G401.6 (cell line): ENCODE measurements around the gene ANKRD28.
A peak's percentile ranks its signal among the peaks of the same experiment; 100 is the strongest.
"Not testable (repeated sequence)": the region's sequence is repeated elsewhere in the genome, so short reads cannot be mapped to it uniquely, and the experiment has no call there.

Experiments used
- FAIRE-seq: peaks from 2 replicates; lab custom pipeline; 2012; peaks lifted over from hg19 to GRCh38; lab: Jason Lieb, UNC

The ANKRD28 gene

DNA sequence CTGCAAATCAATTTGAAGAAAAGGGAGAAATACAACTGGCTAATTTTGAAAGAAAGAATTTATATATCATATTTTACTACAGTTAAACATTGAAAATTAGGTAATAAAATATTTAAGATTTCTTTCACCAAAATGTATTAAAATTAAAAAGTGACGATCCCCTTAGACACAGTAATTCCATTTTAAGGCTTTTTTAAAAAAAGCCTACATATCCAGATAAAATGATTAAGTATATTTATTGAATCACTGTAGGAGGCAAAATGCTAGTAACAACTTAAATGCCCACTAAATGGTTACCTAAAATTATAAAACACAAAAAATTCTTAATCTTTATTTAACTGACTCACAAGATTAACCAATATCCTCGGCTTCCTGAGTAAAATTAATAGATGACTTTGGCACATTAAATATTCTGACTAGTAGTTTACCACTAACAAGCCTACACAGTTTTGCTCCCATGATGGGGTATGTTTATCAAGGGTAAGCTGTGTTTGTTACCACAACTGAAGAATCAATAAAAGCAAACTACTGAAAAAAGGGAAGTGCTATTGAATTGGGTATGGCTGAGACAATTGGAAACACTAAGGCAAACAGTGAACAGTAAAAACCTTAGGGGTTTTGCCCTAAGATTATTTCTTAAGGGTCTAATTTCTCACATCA is 28.4 kb downstream of the ANKRD28 start:
- peak; percentile 80 for FAIRE-seq

DNA sequence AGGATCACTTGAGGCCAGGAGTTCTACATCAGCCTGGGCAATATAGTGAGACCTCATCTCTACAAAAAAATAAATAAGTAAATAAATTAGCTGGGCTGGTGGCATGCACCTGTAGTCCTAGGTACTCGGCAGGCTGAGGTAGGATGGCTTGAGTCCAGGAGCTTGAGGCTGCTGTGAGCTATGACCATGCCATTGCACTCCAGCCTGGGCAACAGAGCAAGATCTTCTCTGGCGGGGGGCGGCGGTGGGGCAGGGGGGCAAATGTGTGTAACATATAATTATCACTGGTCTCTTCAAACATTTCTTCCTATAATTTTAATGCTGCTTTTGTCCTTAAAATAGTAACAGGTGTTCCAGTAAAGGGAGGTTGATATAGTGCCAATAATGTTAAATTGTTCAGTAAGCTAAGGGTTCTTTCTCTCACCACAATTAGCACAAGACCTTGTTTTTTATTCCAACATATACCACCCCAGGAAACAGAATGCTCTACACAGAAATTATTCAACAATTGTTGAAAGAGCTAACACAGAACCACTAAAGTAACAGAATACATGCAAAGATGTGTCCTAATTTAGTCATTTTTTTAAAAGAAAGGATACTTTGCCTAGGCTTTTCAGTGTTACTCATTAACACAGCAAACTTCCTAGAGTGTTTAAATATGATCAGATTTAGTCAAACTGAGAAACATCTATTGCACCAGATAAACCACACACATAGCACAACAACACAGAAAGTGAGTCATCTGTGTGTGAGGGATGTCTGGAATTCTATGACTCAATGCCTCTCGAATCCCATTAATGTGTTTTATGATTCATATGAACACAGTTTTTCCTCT is 29.1 kb downstream of the ANKRD28 start:
- FAIRE-seq: no peak

DNA sequence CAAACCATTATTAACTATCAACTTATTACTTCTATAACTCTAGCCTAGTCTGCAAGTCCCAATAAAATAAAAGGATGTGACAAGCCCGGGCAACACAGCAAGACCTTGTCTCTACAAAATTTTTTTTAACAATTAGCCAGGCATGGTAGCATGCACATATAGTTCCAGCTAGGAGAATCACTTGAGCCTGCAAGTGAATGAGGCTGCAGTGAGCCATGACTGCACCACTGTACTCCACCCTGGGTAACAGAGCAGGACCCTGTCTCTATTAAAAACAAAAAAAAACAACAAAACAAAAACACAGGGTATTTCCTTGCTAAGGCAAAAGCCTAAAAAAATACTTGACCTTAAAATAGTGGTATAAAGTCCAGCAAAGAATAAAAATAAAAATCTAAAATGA is 31.4 kb downstream of the ANKRD28 start:
- FAIRE-seq: no peak

DNA sequence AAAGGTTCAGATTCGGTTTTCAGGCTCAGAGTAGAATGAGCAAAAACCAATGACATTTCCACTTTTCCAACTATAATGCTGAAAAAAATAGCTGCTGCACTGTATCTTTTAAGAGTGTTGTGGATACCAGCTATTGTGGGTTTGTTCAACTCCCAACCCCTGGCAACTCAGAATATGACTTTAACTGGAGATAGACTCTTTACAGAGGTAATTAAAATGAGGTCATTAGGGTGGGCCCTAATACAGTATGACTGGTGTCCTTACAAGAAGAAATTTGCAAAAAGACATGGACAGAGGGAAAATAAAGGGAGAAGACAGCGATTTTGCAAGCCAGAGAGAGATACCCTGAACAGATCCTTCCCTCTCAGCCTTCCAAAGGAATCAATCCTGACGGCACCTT is 39.5 kb downstream of the ANKRD28 start:
- no peak for FAIRE-seq

DNA sequence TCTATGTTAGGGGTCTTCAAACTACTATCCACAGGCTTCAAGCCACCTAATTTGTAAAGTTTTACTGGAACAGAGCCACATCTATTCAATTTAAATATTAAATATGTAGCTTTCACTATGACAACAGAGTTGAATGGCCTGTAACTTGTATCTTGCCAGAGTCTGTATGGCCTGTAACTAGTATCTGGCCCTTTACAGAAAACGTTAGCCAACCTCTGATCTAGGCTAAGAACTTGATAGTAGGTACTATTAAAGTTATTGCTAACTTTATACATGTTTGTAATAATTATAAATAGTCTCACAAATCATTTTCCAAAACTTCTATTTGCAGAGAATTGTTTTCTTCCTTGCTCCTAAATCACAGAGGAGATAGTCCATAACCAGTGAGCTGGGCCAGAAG is 40.0 kb downstream of the ANKRD28 start:
- FAIRE-seq: no peak

DNA sequence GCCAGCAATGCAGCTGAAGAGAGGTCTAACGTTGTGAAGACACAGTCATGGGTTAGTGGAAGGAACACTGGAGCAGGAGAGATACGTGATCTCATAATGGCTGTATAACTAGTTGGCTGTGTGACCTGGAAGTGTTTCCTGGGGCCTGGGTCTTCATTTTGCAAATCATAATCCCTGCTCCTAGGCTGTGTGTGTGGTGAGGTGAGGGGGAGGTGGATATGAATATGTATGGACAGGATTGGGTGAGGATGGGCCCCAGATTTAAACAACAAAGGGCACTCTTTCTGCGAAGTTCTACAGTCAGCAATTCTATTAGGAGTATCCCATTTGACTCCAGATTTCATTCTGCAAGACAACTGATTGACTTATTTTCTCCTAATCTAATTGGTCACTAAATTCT is 41.3 kb downstream of the ANKRD28 start:
- FAIRE-seq: no peak

DNA sequence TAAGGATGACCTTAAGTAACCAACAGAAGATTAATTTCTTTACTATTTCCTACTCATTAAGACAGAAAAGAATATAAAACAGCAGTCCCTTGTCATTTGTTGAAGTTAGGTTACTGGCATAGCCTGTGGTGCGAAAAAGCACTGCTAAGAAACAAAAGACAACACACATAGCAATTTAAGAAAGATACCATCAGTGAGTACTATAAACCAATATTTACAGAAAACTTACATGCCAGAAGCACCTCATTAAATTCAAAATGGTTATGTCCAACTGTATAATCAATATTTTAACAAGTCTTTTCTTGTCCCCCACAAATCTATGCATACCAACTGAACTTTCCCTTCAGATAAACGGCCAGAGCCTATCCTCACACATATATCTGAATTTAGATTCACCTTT is 42.0 kb downstream of the ANKRD28 start:
- no peak for FAIRE-seq

DNA sequence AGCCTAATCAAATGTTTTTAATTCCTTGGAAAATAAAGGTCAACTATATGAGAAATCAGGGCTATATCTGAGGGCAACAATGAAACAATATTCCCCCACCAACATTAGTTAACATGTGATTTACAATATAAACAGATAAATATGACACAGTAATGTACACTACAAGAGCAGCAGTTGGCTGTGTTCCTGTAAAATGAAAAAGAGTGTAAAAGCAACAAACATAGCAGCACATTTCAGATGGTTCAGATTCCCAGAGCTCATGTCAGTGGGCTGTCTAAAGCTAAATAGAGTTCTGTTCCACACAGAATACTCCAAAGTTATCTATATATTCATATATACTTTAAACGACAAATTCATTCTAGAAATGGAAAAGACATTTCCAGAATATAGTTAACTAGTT is 42.6 kb downstream of the ANKRD28 start:
- no peak for FAIRE-seq

DNA sequence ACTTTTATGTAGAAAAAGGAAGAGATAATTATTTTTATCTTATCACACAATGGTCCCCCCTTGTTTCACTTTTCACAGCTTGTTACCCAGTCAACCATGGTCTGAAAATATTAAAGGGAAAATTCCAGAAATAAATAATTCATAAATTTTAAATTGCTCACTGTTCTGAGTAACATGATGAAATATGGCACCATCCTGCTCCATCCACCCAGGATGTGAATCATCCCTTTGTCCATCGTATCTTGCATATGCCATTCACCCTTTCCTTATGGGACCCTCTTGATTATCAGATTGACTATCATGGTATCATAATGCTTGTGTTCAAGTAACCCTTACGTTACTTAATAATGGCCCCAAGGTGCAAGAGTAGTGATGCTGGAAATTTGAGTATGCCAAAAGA is 43.7 kb downstream of the ANKRD28 start:
- FAIRE-seq: no peak

DNA sequence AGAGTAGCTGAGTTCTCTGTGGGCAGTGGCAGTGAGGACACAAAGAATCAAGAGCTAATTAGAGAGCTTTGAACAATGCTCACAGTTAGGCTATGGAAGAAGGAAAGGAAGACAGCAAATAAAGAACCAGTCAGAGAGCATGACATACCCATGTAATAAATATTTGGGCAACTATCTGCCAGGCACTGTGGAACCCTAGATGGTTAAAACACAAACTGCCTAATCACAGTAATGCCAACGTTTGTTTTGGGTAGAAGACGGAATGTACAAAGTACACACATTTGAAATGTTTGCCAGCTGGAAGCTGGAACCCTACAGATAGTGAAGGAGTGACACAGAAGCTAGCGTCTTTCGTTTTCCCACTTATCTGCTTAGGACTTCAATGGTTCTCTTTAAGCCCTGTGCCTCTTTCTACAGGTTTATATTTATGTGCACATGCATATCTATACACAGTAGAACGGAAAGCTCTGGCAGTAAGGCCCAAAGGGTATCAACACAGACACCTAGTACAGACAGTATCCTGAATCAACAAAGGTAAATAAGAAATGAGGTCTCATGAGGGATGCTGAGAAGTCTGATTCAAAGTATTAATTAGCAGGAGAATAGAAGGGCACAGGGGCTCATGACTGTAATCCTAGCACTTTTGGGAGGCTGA is 44.6 kb downstream of the ANKRD28 start:
- no peak for FAIRE-seq

DNA sequence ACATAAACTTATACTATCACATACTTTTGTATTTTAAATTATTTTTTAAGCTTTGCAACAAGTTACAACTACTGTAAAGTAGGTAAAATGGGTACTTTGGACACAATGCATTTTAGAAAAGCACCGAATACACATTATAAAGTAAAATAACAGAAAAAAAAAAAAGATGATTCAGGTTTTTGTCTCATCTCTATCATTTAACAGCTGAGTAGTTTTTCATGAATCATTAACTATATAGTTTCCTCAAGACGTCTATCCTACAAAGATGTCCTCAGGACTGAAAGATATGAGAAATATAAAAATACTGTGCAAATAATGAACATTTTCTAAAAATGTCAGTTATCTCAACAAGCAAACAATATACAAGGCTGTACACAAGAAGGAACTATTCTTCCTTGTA is 46.9 kb downstream of the ANKRD28 start:
- FAIRE-seq: no peak

DNA sequence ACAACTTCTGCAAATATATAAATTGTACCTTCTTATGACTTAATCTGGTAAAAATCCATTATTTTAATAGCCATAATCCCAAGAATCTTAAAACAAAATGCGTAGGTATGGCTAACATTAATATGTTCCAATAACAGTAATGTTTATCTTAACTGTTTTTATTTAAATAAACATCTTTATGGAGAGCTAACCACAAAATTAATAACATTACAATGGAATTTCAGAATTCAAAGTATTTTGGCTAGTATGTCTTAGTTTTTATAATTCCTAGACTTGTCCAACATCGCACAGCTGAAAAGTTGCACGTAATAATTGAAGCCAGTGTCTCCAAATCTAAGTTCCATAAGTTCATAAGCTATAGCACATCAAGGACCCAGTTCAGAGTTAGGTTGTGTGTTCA is 47.6 kb downstream of the ANKRD28 start:
- FAIRE-seq: no peak

DNA sequence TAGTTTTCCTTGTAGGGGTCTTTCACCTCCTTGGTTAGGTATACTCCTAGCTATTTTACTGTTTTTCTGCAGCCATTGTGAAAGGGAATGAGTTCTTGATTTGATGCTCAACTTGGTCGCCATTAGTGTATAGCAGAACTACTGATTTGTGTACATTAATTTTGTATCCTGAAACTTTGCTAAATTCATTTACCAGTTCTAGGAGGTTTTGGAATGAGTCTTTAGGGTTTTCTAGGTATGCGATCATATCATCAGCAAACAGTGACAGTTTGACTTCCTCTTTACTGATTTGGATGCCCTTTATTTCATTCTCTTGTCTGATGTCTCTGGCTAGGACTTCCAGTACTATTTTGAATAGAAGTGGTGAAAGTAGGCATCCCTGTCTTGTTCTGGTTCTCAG is 51.9 kb downstream of the ANKRD28 start:
- FAIRE-seq: not testable (repeated sequence)

DNA sequence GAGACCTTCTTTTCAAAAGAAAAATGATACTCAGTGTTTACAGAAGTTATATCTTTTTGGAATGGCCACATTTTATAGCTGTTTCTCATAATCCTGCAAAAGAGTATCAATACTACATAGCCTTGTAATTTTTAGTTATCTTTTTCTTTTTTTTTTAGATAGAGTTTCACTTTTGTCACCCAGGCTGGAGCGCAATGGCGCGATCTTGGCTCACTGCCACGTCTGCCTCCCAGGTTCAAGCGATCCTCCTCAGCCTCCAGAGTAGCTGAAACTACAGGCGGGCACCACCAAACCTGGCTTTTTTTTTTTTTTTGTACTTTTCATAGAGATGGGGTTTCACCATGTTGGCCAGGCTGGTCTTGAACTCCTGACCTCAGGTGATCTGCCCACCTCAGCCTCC is 53.6 kb downstream of the ANKRD28 start:
- no peak for FAIRE-seq

DNA sequence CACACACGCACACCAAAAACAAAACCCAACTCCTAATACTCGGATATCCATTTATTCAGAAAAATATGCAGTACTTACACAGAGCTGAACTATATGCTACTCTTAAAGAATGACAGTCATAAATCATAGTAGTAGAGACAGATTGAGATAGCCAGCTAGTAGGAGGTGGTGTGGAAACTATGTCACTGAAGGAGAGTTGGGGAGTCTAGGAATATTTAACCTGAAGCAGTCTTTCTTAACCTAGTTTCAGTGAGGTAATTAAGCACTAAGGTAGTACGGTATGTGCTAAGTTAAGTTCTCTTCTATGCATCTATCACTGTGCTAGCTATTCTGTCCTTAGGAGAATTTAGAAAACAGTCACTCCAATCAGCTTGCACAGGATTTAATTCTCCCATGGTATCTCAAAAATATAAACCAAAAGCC is 54.2 kb downstream of the ANKRD28 start:
- FAIRE-seq: no peak

DNA sequence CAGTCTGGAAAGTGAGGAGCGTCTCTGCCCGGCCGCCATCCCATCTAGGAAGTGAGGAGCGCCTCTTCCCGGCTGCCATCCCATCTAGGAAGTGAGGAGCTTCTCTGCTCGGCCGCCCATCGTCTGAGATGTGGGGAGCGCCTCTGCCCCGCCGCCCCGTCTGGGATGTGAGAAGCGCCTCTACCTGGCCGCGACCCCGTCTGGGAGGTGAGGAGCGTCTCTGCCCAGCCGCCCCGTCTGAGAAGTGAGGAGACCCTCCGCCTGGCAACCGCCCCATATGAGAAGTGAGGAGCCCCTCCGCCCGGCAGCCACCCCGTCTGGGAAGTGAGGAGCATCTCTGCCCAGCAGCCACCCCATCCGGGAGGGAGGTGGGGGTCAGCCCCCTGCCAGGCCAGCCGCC is 55.5 kb downstream of the ANKRD28 start:
- not testable (repeated sequence) for FAIRE-seq

DNA sequence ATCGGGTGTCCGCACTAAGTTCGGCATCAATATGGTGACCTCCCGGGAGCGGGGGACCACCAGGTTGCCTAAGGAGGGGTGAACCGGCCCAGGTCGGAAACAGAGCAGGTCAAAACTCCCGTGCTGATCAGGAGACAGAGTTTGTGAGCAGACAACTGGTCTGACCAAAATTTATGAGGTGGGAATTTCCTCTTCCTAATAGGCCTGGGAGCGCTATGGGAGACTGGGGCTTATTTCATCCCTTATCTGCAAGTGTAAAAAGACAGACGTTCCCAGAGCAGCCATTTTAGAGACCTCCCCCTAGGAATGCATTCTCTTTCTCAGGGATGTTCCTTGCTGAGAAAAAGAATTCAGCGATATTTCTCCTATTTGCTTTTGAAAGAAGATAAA is 59.2 kb downstream of the ANKRD28 start:
- not testable (repeated sequence) for FAIRE-seq

DNA sequence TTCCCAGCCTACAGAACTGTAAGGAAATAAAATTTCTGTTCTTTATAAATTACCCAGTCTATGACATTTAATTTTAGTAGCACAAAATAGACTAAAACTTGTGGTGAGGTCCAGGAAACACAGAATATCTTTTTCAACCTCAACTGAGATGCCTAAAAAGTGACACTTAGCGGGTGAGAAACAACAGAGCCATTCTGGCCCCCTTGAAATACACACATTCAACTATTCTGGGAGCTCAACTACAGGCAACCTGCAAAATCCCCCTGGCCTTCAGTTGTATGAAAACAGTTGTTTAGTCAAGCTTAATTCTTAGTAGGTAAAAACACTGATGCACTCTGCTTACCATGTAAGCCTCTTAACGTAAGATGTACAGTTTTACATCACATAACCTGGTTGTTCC is 66.8 kb downstream of the ANKRD28 start:
- no peak for FAIRE-seq

DNA sequence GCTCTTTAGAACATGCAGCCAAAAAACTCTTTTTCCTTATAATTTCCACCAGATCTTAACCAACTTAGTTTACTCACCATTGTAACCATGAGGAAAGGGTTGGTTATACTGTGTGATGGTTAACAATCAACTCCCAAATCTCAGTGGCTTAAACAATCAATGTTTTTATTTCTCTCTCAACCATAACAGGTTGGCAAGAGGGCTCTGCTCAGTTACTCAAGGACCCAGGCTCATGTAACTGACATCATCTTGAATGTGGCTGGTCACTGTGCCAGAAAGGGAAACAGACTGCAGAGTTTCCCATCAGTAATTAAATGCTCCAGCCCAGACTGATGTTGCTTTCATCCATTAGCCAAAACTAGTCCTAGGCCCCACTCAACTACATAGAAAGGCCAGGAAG is 69.0 kb downstream of the ANKRD28 start:
- no peak for FAIRE-seq

DNA sequence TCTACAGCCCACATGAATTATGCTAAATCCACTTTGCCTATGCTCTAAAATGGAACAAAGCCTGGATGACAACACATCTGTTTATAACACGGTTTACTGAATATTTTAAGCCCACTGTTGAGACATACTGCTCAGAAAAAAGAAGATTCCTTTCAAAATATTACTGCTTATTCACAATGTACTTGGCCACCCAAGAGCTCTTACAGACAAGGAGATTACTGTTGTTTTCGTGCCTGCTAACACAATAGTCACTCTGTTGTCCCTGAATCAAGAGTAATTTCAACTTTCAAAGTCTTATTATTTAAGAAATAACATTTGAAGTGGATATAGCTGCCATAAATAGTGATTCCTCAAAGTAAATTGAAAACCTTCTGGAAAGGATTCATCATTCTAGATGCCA is 70.9 kb downstream of the ANKRD28 start:
- no peak for FAIRE-seq

DNA sequence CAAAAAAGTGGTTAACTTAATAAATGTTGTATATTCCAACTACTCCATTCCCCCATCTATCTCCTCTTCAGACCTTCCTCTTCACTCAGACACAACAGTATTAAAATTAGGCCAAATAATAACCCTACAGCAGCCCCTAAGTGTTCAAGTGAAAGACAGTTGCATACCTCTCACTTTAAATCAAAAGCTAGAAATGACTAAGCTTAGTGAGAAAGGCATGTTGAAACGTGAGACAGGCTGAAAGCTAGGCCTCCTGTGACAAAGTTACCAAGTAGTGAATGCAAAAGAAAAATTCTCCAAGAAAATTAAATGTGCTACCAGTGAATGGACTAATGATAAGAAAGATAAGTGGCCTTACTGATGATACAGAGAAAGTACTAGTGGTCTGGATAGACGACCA is 71.7 kb downstream of the ANKRD28 start:
- no peak for FAIRE-seq

DNA sequence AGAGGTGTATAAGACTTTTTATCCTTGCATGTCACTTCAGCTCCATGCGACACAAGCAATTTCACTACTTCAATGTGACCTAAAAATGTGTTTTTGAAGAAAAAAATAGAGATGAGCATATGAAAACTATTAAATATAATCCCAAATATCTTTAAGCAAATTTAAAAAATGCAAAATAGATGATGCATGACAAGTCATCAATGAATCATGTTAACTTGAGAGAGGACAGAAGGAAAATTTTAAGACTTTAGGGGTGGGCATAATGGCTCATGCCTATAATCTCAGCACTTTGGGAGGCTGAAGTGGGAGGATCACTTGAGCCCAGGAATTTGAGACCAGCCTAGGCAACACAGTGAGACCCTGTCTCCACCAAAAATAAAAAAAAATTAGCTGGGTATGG is 73.3 kb downstream of the ANKRD28 start:
- FAIRE-seq: no peak

DNA sequence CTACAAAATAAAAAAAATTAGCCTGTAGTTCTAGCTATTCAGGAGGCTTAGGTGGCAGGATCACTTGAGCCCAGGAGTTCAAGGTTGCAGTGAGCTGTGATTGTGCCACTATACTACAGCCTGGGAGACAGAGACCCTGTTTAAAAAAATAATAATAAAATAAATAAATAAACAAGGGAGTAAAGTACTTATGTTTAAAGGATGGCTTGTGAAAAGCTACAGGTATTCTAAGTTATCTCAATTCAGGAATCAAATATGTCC is 74.2 kb downstream of the ANKRD28 start:
- no peak for FAIRE-seq
